HCT116 (cell line): Measurements from ENCODE around the gene TMPRSS13. TPM values are rescaled to one million over a fixed set of nuclear protein-coding genes. Genes with fewer than 3 reads are reported as not detected.

ENCODE experiments used
- ATAC-seq: fragments of 200-7000 bp; cut with Tn5 transposase; 2 replicates; pipeline ENCODE4 v1.9.1; 2020; ENCODE audit warnings: mild to moderate bottlenecking, moderate library complexity
- BruUV-seq: library from RNA; stranded (reverse); fragments of 400-500 nt; replicated peaks from 2 replicates; lab custom pipeline; 2021; lab: Mats Ljungman, UMichigan
- CTCF ChIA-PET: fragments of 300-600 bp; sonication (Branson Sonifier 250); formaldehyde crosslinking; loops from one replicate; lab custom pipeline; 2021; ENCODE audit warnings: antibody characterized with exemption; lab: Charles Lee
- POLR2A ChIA-PET: fragments of 300-600, 350-600 bp; sonication (Branson Sonifier 250); formaldehyde crosslinking; loops from one replicate; lab custom pipeline; 2021; ENCODE audit warnings: antibody characterized with exemption; lab: Charles Lee
- RAD21 ChIA-PET, 2 experiments: fragments of 300-600 bp; sonication (Branson Sonifier 250); formaldehyde crosslinking; loops; one replicate each; lab custom pipeline; 2023; ENCODE audit warnings: low total read pairs in 2 of 2; ENCODE audit not compliant: uncharacterized antibody in 2 of 2, unreplicated experiment in 2 of 2, low non-redundant PET in 1 of 2; lab: Charles Lee
- DNase-seq: peaks from one replicate; pipeline ENCODE4 v3.0.0-alpha.2; 2010; ENCODE audit warnings: low read depth, low spot score
- H2AFZ ChIP-seq: fragments of 200-600 bp; shearing (Covaris generic), sonication (generic); 2 replicates; pipeline ENCODE4 v1.6.1; 2017; ENCODE audit warnings: low read depth, mixed run types, mixed read lengths, antibody characterized with exemption, low read length; ENCODE audit not compliant: poor library complexity, severe bottlenecking
- H3K27ac ChIP-seq: 2 replicates; pipeline ENCODE4 v1.5.1; 2012; ENCODE audit warnings: low read depth, low read length
- H3K27me3 ChIP-seq: fragments of 200-600 bp; sonication (generic); 2 replicates; pipeline ENCODE4 v1.6.1; 2016; ENCODE audit warnings: mixed run types, low read length, mixed read lengths; ENCODE audit not compliant: insufficient read depth
- H3K36me3 ChIP-seq, 2 experiments: fragments of 200-500 bp in 1 of 2; fragments of 200-600 bp in 1 of 2; sonication (Bioruptor generic) in 1 of 2; sonication (generic) in 1 of 2; 2 replicates each; pipeline versions ENCODE4 v1.5.1 to v1.6.1; 2014 to 2016; ENCODE audit warnings: low read length in 2 of 2, inconsistent platforms in 1 of 2, mixed read lengths in 1 of 2, mixed run types in 1 of 2; ENCODE audit not compliant: insufficient read depth in 2 of 2, control insufficient read depth in 1 of 2
- H3K4me1 ChIP-seq, 2 experiments: fragments of 200-600 bp in 1 of 2; sonication (generic) in 1 of 2; 2 replicates each; pipeline versions ENCODE4 v1.5.1 to v1.6.1; 2012 to 2017; ENCODE audit warnings: low read length in 2 of 2, inconsistent platforms in 1 of 2, mild to moderate bottlenecking in 1 of 2, mixed read lengths in 1 of 2, mixed run types in 1 of 2, moderate library complexity in 1 of 2; ENCODE audit not compliant: insufficient read depth in 2 of 2, control insufficient read depth in 1 of 2
- H3K4me2 ChIP-seq: fragments of 200-600 bp; sonication (generic); 2 replicates; pipeline ENCODE4 v1.6.1; 2017; ENCODE audit warnings: mixed run types, low read length, mixed read lengths
- H3K4me3 ChIP-seq, 2 experiments: fragments of 200-600 bp in 1 of 2; sonication (generic) in 1 of 2; replicated peaks in 1 of 2; 2 replicates each; pipeline ENCODE4 v1.5.1; 2011 to 2016; ENCODE audit warnings: low read length in 2 of 2, control low read depth in 1 of 2, low read depth in 1 of 2, mild to moderate bottlenecking in 1 of 2, mixed read lengths in 1 of 2, mixed run types in 1 of 2
- H3K79me2 ChIP-seq: fragments of 200-600 bp; sonication (generic); 2 replicates; pipeline ENCODE4 v1.6.1; 2017; ENCODE audit warnings: mild to moderate bottlenecking, mixed run types, low read length, moderate library complexity, mixed read lengths; ENCODE audit not compliant: insufficient read depth
- H3K9ac ChIP-seq: fragments of 200-600 bp; sonication (generic); 2 replicates; pipeline ENCODE4 v1.6.1; 2016; ENCODE audit warnings: low read length, mixed read lengths
- H3K9me2 ChIP-seq: fragments of 200-600 bp; sonication (generic), shearing (Covaris generic); 2 replicates; pipeline ENCODE4 v1.6.1; 2017; ENCODE audit warnings: mixed run types, mild to moderate bottlenecking, moderate library complexity; ENCODE audit not compliant: insufficient read depth
- H3K9me3 ChIP-seq, 2 experiments: fragments of 200-500 bp in 1 of 2; fragments of 200-600 bp in 1 of 2; sonication (Bioruptor generic) in 1 of 2; sonication (generic) in 1 of 2; 2 replicates each; pipeline ENCODE4 v1.6.1; 2014 to 2017; ENCODE audit warnings: low read length in 2 of 2, mixed read lengths in 2 of 2, inconsistent platforms in 1 of 2, low read depth in 1 of 2, mild to moderate bottlenecking in 1 of 2, mixed run types in 1 of 2, moderate library complexity in 1 of 2; ENCODE audit not compliant: control insufficient read depth in 1 of 2, insufficient read depth in 1 of 2
- H4K20me1 ChIP-seq: fragments of 200-600 bp; sonication (generic), shearing (Covaris generic); 2 replicates; pipeline ENCODE4 v1.6.1; 2017; ENCODE audit warnings: mixed run types, mild to moderate bottlenecking, moderate library complexity; ENCODE audit not compliant: insufficient read depth
- ELF1 ChIP-seq: IDR thresholded peaks from 2 replicates; pipeline ENCODE4 v1.6.1; 2012; ENCODE audit warnings: low read depth, borderline replicate concordance
- EZH2 ChIP-seq: fragments of 200-600 bp; sonication (generic); IDR thresholded peaks from 2 replicates; pipeline ENCODE4 v1.6.1; 2017; ENCODE audit warnings: antibody characterized with exemption, mixed run types
- EZH2phosphoT487 ChIP-seq: fragments of 200-600 bp; IDR thresholded peaks from 2 replicates; pipeline ENCODE4 v1.6.1; 2018; ENCODE audit warnings: antibody characterized with exemption, borderline replicate concordance
- FOSL1 ChIP-seq: IDR thresholded peaks from 2 replicates; pipeline ENCODE4 v1.6.1; 2012; ENCODE audit warnings: low read depth
- JUND ChIP-seq: IDR thresholded peaks from 2 replicates; pipeline ENCODE4 v1.6.1; 2012
- POLR2A ChIP-seq: IDR thresholded peaks from 2 replicates; pipeline ENCODE4 v1.7.0; 2011; ENCODE audit warnings: borderline replicate concordance; ENCODE audit not compliant: insufficient read depth, insufficient read length; ENCODE audit errors: extremely low read depth
- SIN3A ChIP-seq: IDR thresholded peaks from 2 replicates; pipeline ENCODE4 v1.6.1; 2012; ENCODE audit warnings: low read depth
- SRF ChIP-seq: IDR thresholded peaks from 2 replicates; pipeline ENCODE4 v1.6.1; 2012; ENCODE audit warnings: low read depth
- TCF7L2 ChIP-seq: IDR thresholded peaks from 2 replicates; pipeline ENCODE4 v1.7.0; 2011; ENCODE audit warnings: borderline replicate concordance, inconsistent platforms; ENCODE audit not compliant: insufficient read depth, insufficient read length; ENCODE audit errors: extremely low read depth
- ZBTB33 ChIP-seq: IDR thresholded peaks from 2 replicates; pipeline ENCODE4 v1.6.1; 2011; ENCODE audit warnings: mild to moderate bottlenecking, low read length, moderate library complexity; ENCODE audit not compliant: insufficient replicate concordance; ENCODE audit errors: extremely low read depth
- ZFX ChIP-seq: fragments of 450-650 bp; IDR thresholded peaks from 2 replicates; pipeline ENCODE4 v1.6.1; 2017
- ZNF274 ChIP-seq: fragments of 200-500 bp; sonication (Bioruptor generic); IDR thresholded peaks from 2 replicates; pipeline ENCODE4 v1.6.1; 2014; ENCODE audit warnings: mild to moderate bottlenecking, low read depth, low read length, inconsistent platforms
- intact Hi-C: fragments of 100-400 bp; cut with micrococcal nuclease; formaldehyde crosslinking; loops from 2 replicates; pipeline ENCODE4 v1.10.0; 2022
- total RNA-seq: library from RNA; stranded (reverse); gene quantifications from one replicate; pipeline ENCODE4 v1.2.1, GENCODE V29; 2021; ENCODE audit not compliant: unreplicated experiment
- TF ChIP-seq, protein P1 (sequence below), 3 experiments: fragments of 200-600 bp in 1 of 3; sonication (generic) in 1 of 3; IDR thresholded peaks in 2 of 3; conservative IDR thresholded peaks in 1 of 3; 2 replicates each; pipeline ENCODE4 v1.5.1; 2012 to 2017; ENCODE audit warnings: low read depth in 2 of 3, low read length in 2 of 3, antibody characterized with exemption in 1 of 3, borderline replicate concordance in 1 of 3, control low read depth in 1 of 3, mild to moderate bottlenecking in 1 of 3, mixed read lengths in 1 of 3, mixed run types in 1 of 3, moderate library complexity in 1 of 3; ENCODE audit not compliant: insufficient read depth in 1 of 3
- TF ChIP-seq, protein P2 (sequence below): IDR thresholded peaks from 2 replicates; pipeline ENCODE4 v1.6.1; 2012

The TMPRSS13 gene
- total RNA-seq, 1 experiment from 2014 or later = 0.52 TPM

GRCh38 chr11:117944554-117944953 is 15.4 kb upstream of the TMPRSS13 start (continued):
- TF ChIP-seq ZBTB33 = no peak
- TF ChIP-seq, protein P1, sequence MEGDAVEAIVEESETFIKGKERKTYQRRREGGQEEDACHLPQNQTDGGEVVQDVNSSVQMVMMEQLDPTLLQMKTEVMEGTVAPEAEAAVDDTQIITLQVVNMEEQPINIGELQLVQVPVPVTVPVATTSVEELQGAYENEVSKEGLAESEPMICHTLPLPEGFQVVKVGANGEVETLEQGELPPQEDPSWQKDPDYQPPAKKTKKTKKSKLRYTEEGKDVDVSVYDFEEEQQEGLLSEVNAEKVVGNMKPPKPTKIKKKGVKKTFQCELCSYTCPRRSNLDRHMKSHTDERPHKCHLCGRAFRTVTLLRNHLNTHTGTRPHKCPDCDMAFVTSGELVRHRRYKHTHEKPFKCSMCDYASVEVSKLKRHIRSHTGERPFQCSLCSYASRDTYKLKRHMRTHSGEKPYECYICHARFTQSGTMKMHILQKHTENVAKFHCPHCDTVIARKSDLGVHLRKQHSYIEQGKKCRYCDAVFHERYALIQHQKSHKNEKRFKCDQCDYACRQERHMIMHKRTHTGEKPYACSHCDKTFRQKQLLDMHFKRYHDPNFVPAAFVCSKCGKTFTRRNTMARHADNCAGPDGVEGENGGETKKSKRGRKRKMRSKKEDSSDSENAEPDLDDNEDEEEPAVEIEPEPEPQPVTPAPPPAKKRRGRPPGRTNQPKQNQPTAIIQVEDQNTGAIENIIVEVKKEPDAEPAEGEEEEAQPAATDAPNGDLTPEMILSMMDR (IDR thresholded peaks at IDR 0.05 in 2 of 3, conservative IDR thresholded peaks at IDR 0.05 in 1 of 3; ENCODE audit: borderline replicate concordance in 1 of 3, insufficient read depth in 1 of 3, low read depth in 2 of 3, low read length in 2 of 3) = no peak
- TF ChIP-seq EZH2 = no peak
- TF ChIP-seq ZNF274 = no peak
- no peak for TF ChIP-seq ZFX
- no peak for TF ChIP-seq ELF1
- no peak for TF ChIP-seq EZH2phosphoT487
- no peak for TF ChIP-seq FOSL1
- TF ChIP-seq SIN3A = no peak

- Histone ChIP-seq H3K9me2 (no peaks in the 10 kb centered on the region), H3K9ac (no peak overlapping the region), H3K79me2 (no peaks in the 10 kb centered on the region), H3K9me3 (no peaks in the 10 kb centered on the region), H3K4me1 (peaks cover 9 to 29% of the 10 kb centered on the region in 2 experiments; a peak in 3 of 4 replicates), H3K36me3 (no peaks in the 10 kb centered on the region), H2AFZ (no peak overlapping the region), H3K27ac (no peak overlapping the region), H3K27me3 (no peaks in the 10 kb centered on the region), H3K4me3 (no peak overlapping the region), H3K4me2 (no peak overlapping the region), H4K20me1 (no peaks in the 10 kb centered on the region)
- ChIA-PET CTCF (interaction anchor here (0.7 to 9.1 kb wide), 2 partner anchors 17 to 122 kb away, joined by 3 to 224 read pairs; partner anchors contain the start of gene FXYD2), RAD21 (no interaction called here), POLR2A (no interaction called here)
- no TSS peak for BruUV-seq
- DNase-seq (no peak), ATAC-seq (no peak)
- intact Hi-C loops = loop anchor here (10.0 kb wide), 1 partner anchor 517 kb away; no protein-coding TSS in a partner anchor
- TF ChIP-seq TCF7L2 = no peak
- TF ChIP-seq EZH2phosphoT487 = no peak
- TF ChIP-seq POLR2A = no peak
- no peak for TF ChIP-seq SRF
- no peak for TF ChIP-seq ZBTB33
- no peak for TF ChIP-seq JUND
- TF ChIP-seq, protein P2, sequence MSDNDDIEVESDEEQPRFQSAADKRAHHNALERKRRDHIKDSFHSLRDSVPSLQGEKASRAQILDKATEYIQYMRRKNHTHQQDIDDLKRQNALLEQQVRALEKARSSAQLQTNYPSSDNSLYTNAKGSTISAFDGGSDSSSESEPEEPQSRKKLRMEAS = no peak
Measured at GRCh38 chr11:117941976-117942654, 12.9 kb upstream of the TMPRSS13 start.
